SJSA1 (cell line): ENCODE results near the gene KIAA1328. TPM values are rescaled to one million over a fixed set of nuclear protein-coding genes. Genes with fewer than 3 reads are reported as not detected.
"Not testable (repeated sequence)": the region's sequence is repeated elsewhere in the genome, so short reads cannot be mapped to it uniquely, and the experiment has no call there.

Experiments used
- DNase-seq, 2 experiments: peaks; one replicate each; pipeline ENCODE4 v3.0.0-alpha.2; 2015 to 2020; ENCODE audit warnings: low spot score in 2 of 2, low read depth in 1 of 2
- H3K27ac ChIP-seq: fragments of 250-450 bp; sonication (Bioruptor Pico); 2 replicates; pipeline ENCODE4 v1.5.1; 2020; ENCODE audit warnings: mild to moderate bottlenecking, moderate library complexity
- H3K27me3 ChIP-seq: fragments of 250-450 bp; sonication (Bioruptor Pico); replicated peaks from 2 replicates; pipeline ENCODE4 v1.5.1; 2020; ENCODE audit warnings: mild to moderate bottlenecking, moderate library complexity
- H3K36me3 ChIP-seq: fragments of 250-450 bp; sonication (Bioruptor Pico); 2 replicates; pipeline ENCODE4 v1.5.1; 2020; ENCODE audit warnings: mild to moderate bottlenecking
- H3K4me1 ChIP-seq: fragments of 250-450 bp; sonication (Bioruptor Pico); replicated peaks from 2 replicates; pipeline ENCODE4 v1.6.1; 2021; ENCODE audit warnings: mild to moderate bottlenecking
- H3K4me3 ChIP-seq: fragments of 250-450 bp; sonication (Bioruptor Pico); 2 replicates; pipeline ENCODE4 v1.5.1; 2020; ENCODE audit warnings: mild to moderate bottlenecking
- H3K9me3 ChIP-seq: fragments of 250-450 bp; sonication (Bioruptor Pico); replicated peaks from 2 replicates; pipeline ENCODE4 v1.5.1; 2020; ENCODE audit warnings: mild to moderate bottlenecking
- total RNA-seq: library from RNA; depleted of rRNA; stranded (reverse); fragments of >200 nt; shearing (Covaris generic); gene quantifications from 2 replicates; pipeline ENCODE4 v1.2.3, GENCODE V29; 2014

KIAA1328 gene
- total RNA-seq, 1 experiment from 2014 or later: 7.9 TPM

- not testable (repeated sequence) for H3K27ac ChIP-seq
Measured at GRCh38 chr18:36873826-36874225, 44.9 kb downstream of the KIAA1328 start.

GRCh38 chr18:36879796-36880195 is 50.9 kb downstream of the KIAA1328 start:
- not testable (repeated sequence) for H3K27me3 ChIP-seq, DNase-seq, H3K27ac ChIP-seq, H3K4me3 ChIP-seq, H3K4me1 ChIP-seq, H3K9me3 ChIP-seq, H3K36me3 ChIP-seq

More at GRCh38 chr18:36873826-36874225, 44.9 kb downstream of the KIAA1328 start:
- DNase-seq, H3K4me3 ChIP-seq, H3K9me3 ChIP-seq, H3K4me1 ChIP-seq, H3K36me3 ChIP-seq, H3K27me3 ChIP-seq: not testable (repeated sequence)

GRCh38 chr18:36885981-36886380 is 57.1 kb downstream of the KIAA1328 start:
- Histone ChIP-seq H3K27me3 (no peaks in the 10 kb centered on the region), H3K27ac (no peak overlapping the region), H3K4me1 (no peaks in the 10 kb centered on the region), H3K9me3 (no peaks in the 10 kb centered on the region), H3K4me3 (no peak overlapping the region), H3K36me3 (no peaks in the 10 kb centered on the region)
- no peak for DNase-seq

- H3K4me1 ChIP-seq: no peaks in the 10 kb centered on the region
- H3K9me3 ChIP-seq: no peaks in the 10 kb centered on the region
- H3K27ac ChIP-seq: no peak overlapping the region
- no peaks in the 10 kb centered on the region for H3K36me3 ChIP-seq
- no peak overlapping the region for H3K4me3 ChIP-seq
- H3K27me3 ChIP-seq: no peaks in the 10 kb centered on the region
- no peak for DNase-seq
Measured at GRCh38 chr18:36887114-36887513, 58.2 kb downstream of the KIAA1328 start.

GRCh38 chr18:36887864-36888263 is 58.9 kb downstream of the KIAA1328 start:
- Histone ChIP-seq H3K27me3 (no peaks in the 10 kb centered on the region), H3K9me3 (no peaks in the 10 kb centered on the region), H3K36me3 (no peaks in the 10 kb centered on the region), H3K4me1 (no peaks in the 10 kb centered on the region), H3K4me3 (no peak overlapping the region), H3K27ac (no peak overlapping the region)
- DNase-seq: no peak

GRCh38 chr18:36888778-36889177 is 59.9 kb downstream of the KIAA1328 start:
- no peaks in the 10 kb centered on the region for H3K36me3 ChIP-seq
- H3K27me3 ChIP-seq: no peaks in the 10 kb centered on the region
- H3K27ac ChIP-seq: no peak overlapping the region
- no peak overlapping the region for H3K4me3 ChIP-seq
- no peak for DNase-seq
- H3K4me1 ChIP-seq: no peaks in the 10 kb centered on the region
- H3K9me3 ChIP-seq: no peaks in the 10 kb centered on the region

- no peaks in the 10 kb centered on the region for H3K4me1 ChIP-seq
- no peaks in the 10 kb centered on the region for H3K9me3 ChIP-seq
- no peaks in the 10 kb centered on the region for H3K27me3 ChIP-seq
- no peaks in the 10 kb centered on the region for H3K36me3 ChIP-seq
- no peak overlapping the region for H3K27ac ChIP-seq
- no peak for DNase-seq
- H3K4me3 ChIP-seq: no peak overlapping the region
Measured at GRCh38 chr18:36889321-36889720, 60.4 kb downstream of the KIAA1328 start.

- DNase-seq: no peak
- Histone ChIP-seq H3K4me3 (no peak overlapping the region), H3K9me3 (no peaks in the 10 kb centered on the region), H3K4me1 (no peaks in the 10 kb centered on the region), H3K36me3 (no peaks in the 10 kb centered on the region), H3K27ac (no peak overlapping the region), H3K27me3 (no peaks in the 10 kb centered on the region)
Measured at GRCh38 chr18:36889742-36890141, 60.8 kb downstream of the KIAA1328 start.

GRCh38 chr18:36890598-36890997 is 61.7 kb downstream of the KIAA1328 start:
- no peaks in the 10 kb centered on the region for H3K36me3 ChIP-seq
- no peak overlapping the region for H3K27ac ChIP-seq
- H3K27me3 ChIP-seq: no peaks in the 10 kb centered on the region
- no peaks in the 10 kb centered on the region for H3K4me1 ChIP-seq
- H3K9me3 ChIP-seq: no peaks in the 10 kb centered on the region
- H3K4me3 ChIP-seq: no peak overlapping the region
- no peak for DNase-seq

- no peaks in the 10 kb centered on the region for H3K4me1 ChIP-seq
- DNase-seq: no peak
- H3K9me3 ChIP-seq: no peaks in the 10 kb centered on the region
- no peak overlapping the region for H3K27ac ChIP-seq
- no peaks in the 10 kb centered on the region for H3K27me3 ChIP-seq
- H3K4me3 ChIP-seq: no peak overlapping the region
- H3K36me3 ChIP-seq: no peaks in the 10 kb centered on the region
Measured at GRCh38 chr18:36893227-36893626, 64.3 kb downstream of the KIAA1328 start.

GRCh38 chr18:36895606-36896005 is 66.7 kb downstream of the KIAA1328 start:
- Histone ChIP-seq H3K36me3 (no peaks in the 10 kb centered on the region), H3K4me3 (no peak overlapping the region), H3K27me3 (no peaks in the 10 kb centered on the region), H3K27ac (no peak overlapping the region), H3K9me3 (no peaks in the 10 kb centered on the region; the same call in 1 of the 2 replicates), H3K4me1 (no peaks in the 10 kb centered on the region)
- DNase-seq: no peak

GRCh38 chr18:36897253-36897652 is 68.3 kb downstream of the KIAA1328 start:
- H3K9me3 ChIP-seq: no peaks in the 10 kb centered on the region; the same call in 1 of the 2 replicates
- H3K4me3 ChIP-seq: no peak overlapping the region
- H3K36me3 ChIP-seq: no peaks in the 10 kb centered on the region
- H3K27ac ChIP-seq: no peak overlapping the region
- H3K4me1 ChIP-seq: no peaks in the 10 kb centered on the region
- no peaks in the 10 kb centered on the region for H3K27me3 ChIP-seq
- DNase-seq: no peak

- Histone ChIP-seq H3K27ac (no peak overlapping the region), H3K9me3 (no peaks in the 10 kb centered on the region; the same call in 1 of the 2 replicates), H3K36me3 (no peaks in the 10 kb centered on the region), H3K4me3 (no peak overlapping the region), H3K27me3 (no peaks in the 10 kb centered on the region), H3K4me1 (no peaks in the 10 kb centered on the region)
- DNase-seq: no peak
Measured at GRCh38 chr18:36899289-36899688, 70.4 kb downstream of the KIAA1328 start.

GRCh38 chr18:36900466-36900865 is 71.5 kb downstream of the KIAA1328 start:
- no peak overlapping the region for H3K4me3 ChIP-seq
- no peaks in the 10 kb centered on the region for H3K36me3 ChIP-seq
- DNase-seq: no peak
- H3K27me3 ChIP-seq: no peaks in the 10 kb centered on the region
- H3K4me1 ChIP-seq: no peaks in the 10 kb centered on the region
- no peak overlapping the region for H3K27ac ChIP-seq
- no peaks in the 10 kb centered on the region; the same call in 1 of the 2 replicates for H3K9me3 ChIP-seq

- no peak for DNase-seq
- Histone ChIP-seq H3K9me3 (no peaks in the 10 kb centered on the region; the same call in 1 of the 2 replicates), H3K4me3 (no peak overlapping the region), H3K27me3 (no peaks in the 10 kb centered on the region), H3K4me1 (no peaks in the 10 kb centered on the region), H3K27ac (no peak overlapping the region), H3K36me3 (no peaks in the 10 kb centered on the region)
Measured at GRCh38 chr18:36901277-36901701, 72.4 kb downstream of the KIAA1328 start.
